Naive thymus-derived CD4-positive, alpha-beta T cell (primary cell): ENCODE measurements around the gene NID1. TPM values are rescaled to one million over a fixed set of nuclear protein-coding genes. Genes with fewer than 3 reads are reported as not detected.

Source experiments
- ATAC-seq: fragments of 150-1000 bp; cut with Tn5 transposase; 2 replicates; pipeline ENCODE4 v1.10.0; 2021; ENCODE audit warnings: mild to moderate bottlenecking, moderate library complexity
- CTCF ChIA-PET: fragments of 350-600 bp; sonication (Branson Sonifier 250); formaldehyde crosslinking; loops from one replicate; lab custom pipeline; 2021; ENCODE audit warnings: antibody characterized with exemption; lab: Charles Lee
- POLR2A ChIA-PET: fragments of 350-600 bp; sonication (Branson Sonifier 250); formaldehyde crosslinking; loops from one replicate; lab custom pipeline; 2021; ENCODE audit warnings: antibody characterized with exemption, inconsistent platforms; lab: Charles Lee
- DNase-seq, 9 donors: peaks; one replicate each; pipeline versions ENCODE4 v3.0.0 to v3.0.0-alpha.2; 2020 to 2022; ENCODE audit warnings: mixed read lengths in 1 of 9
- H3K27ac ChIP-seq: one replicate; pipeline ENCODE4 v1.7.0; 2013; ENCODE audit warnings: mild to moderate bottlenecking, low read depth, low read length, moderate library complexity
- H3K27me3 ChIP-seq, 2 donors: one replicate each; pipeline ENCODE4 v1.7.0; 2013; ENCODE audit warnings: low read length in 2 of 2, mild to moderate bottlenecking in 2 of 2, moderate library complexity in 2 of 2; ENCODE audit not compliant: control insufficient read depth in 2 of 2, insufficient read depth in 2 of 2
- H3K36me3 ChIP-seq, 3 experiments: 1 replicate in 2 of 3; 2 replicates in 1 of 3; pipeline ENCODE4 v1.7.0; 2013; ENCODE audit warnings: low read length in 3 of 3, mild to moderate bottlenecking in 3 of 3, moderate library complexity in 1 of 3; ENCODE audit not compliant: insufficient read depth in 3 of 3, control insufficient read depth in 2 of 3
- H3K4me1 ChIP-seq, 2 donors: one replicate each; pipeline ENCODE4 v1.7.0; 2013; ENCODE audit warnings: low read length in 2 of 2, mild to moderate bottlenecking in 2 of 2, moderate library complexity in 1 of 2; ENCODE audit not compliant: control insufficient read depth in 2 of 2, insufficient read depth in 2 of 2
- H3K4me3 ChIP-seq: 2 replicates; pipeline ENCODE4 v1.7.0; 2013; ENCODE audit warnings: mild to moderate bottlenecking, low read length
- H3K9me3 ChIP-seq, 3 experiments: 1 replicate in 2 of 3; 2 replicates in 1 of 3; pipeline ENCODE4 v1.7.0; 2013; ENCODE audit warnings: low read length in 3 of 3; ENCODE audit not compliant: control insufficient read depth in 2 of 3
- H3K27ac Mint-ChIP-seq, 9 donors: one replicate each; pipeline ENCODE4 v1.8.0; 2020 to 2022; ENCODE audit warnings: mixed read lengths in 9 of 9, mild to moderate bottlenecking in 8 of 9, moderate library complexity in 5 of 9, inconsistent platforms in 2 of 9
- H3K27me3 Mint-ChIP-seq, 5 donors: one replicate each; pipeline ENCODE4 v1.8.0; 2021 to 2022; ENCODE audit warnings: mixed read lengths in 5 of 5, mild to moderate bottlenecking in 1 of 5
- H3K36me3 Mint-ChIP-seq, 5 donors: one replicate each; pipeline ENCODE4 v1.8.0; 2020 to 2022; ENCODE audit warnings: mixed read lengths in 5 of 5, mild to moderate bottlenecking in 3 of 5, inconsistent platforms in 1 of 5
- H3K4me1 Mint-ChIP-seq, 7 donors: one replicate each; pipeline ENCODE4 v1.8.0; 2020 to 2022; ENCODE audit warnings: mixed read lengths in 7 of 7, mild to moderate bottlenecking in 3 of 7, inconsistent platforms in 1 of 7
- H3K4me3 Mint-ChIP-seq, 10 donors: one replicate each; pipeline ENCODE4 v1.8.0; 2020 to 2022; ENCODE audit warnings: mild to moderate bottlenecking in 10 of 10, mixed read lengths in 10 of 10, moderate library complexity in 6 of 10, inconsistent platforms in 2 of 10
- H3K9me3 Mint-ChIP-seq, 11 donors: one replicate each; pipeline ENCODE4 v1.8.0; 2020 to 2022; ENCODE audit warnings: mixed read lengths in 11 of 11, mild to moderate bottlenecking in 4 of 11, inconsistent platforms in 1 of 11, moderate library complexity in 1 of 11
- intact Hi-C, 2 donors: fragments of 100-400 bp; cut with micrococcal nuclease; formaldehyde crosslinking; loops; one replicate each; pipeline ENCODE4 v1.15.1; 2023
- polyA plus RNA-seq, 2 donors: library from polyadenylated mRNA; unstranded; fragments of 300-500 nt; fragmentation: Illumina TruSeq; gene quantifications; one replicate each; pipeline ENCODE4 v1.2.3, GENCODE V29; 2021
- total RNA-seq, 6 experiments: library from RNA in 5 of 6; stranded (reverse) in 5 of 6; gene quantifications; 1 replicate in 5 of 6; 2 replicates in 1 of 6; pipeline ENCODE4 v1.2.3 and lab custom pipeline; 2021 to 2026

NID1 gene
- total and polyA plus RNA-seq, 7 experiments from 2014 or later, result 0.11 to 6.2 (median 0.22) TPM; not detected in 2

DNA sequence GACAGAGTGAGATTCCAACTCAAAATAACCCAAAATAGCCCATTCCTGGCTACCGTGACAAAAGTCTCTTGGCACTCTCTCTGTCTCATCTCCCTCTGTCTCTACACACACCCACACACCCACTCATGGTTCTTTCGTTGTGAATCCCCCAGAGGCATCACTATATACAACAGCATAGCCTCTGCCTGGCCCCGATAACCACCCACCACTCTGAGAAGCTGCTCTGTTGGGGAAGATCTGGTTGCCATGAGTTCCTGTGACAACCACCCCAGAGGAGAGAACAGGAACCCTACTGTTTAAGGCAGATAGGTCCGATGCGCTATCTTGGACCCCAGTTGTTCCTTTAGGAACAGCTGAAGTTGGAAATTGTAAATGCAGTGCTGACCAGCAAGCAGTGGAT is 127.8 kb downstream of the NID1 start:
- Histone ChIP-seq H3K9me3 (no peaks in the 10 kb centered on the region), H3K27ac (no peak overlapping the region), H3K27me3 (no peaks in the 10 kb centered on the region), H3K36me3 (no peaks in the 10 kb centered on the region), H3K4me3 (no peak overlapping the region), H3K4me1 (peaks cover 0 to 13% of the 10 kb centered on the region in 2 donors)
- POLR2A ChIA-PET, result no interaction called here
- intact Hi-C loops, result no loop called here
- CTCF ChIA-PET, result no interaction called here
- Mint-ChIP-seq H3K27ac (no peak overlapping the region), H3K9me3 (no peaks in the 10 kb centered on the region), H3K4me1 (peaks cover 16 to 43% (median 32%) of the 10 kb centered on the region in 7 donors), H3K4me3 (no peak overlapping the region), H3K36me3 (peaks cover 0 to 9% (median 0%) of the 10 kb centered on the region in 5 donors), H3K27me3 (peaks cover 0 to 10% (median 0%) of the 10 kb centered on the region in 5 donors)
- DNase-seq (no peak), ATAC-seq (no peak)

DNA sequence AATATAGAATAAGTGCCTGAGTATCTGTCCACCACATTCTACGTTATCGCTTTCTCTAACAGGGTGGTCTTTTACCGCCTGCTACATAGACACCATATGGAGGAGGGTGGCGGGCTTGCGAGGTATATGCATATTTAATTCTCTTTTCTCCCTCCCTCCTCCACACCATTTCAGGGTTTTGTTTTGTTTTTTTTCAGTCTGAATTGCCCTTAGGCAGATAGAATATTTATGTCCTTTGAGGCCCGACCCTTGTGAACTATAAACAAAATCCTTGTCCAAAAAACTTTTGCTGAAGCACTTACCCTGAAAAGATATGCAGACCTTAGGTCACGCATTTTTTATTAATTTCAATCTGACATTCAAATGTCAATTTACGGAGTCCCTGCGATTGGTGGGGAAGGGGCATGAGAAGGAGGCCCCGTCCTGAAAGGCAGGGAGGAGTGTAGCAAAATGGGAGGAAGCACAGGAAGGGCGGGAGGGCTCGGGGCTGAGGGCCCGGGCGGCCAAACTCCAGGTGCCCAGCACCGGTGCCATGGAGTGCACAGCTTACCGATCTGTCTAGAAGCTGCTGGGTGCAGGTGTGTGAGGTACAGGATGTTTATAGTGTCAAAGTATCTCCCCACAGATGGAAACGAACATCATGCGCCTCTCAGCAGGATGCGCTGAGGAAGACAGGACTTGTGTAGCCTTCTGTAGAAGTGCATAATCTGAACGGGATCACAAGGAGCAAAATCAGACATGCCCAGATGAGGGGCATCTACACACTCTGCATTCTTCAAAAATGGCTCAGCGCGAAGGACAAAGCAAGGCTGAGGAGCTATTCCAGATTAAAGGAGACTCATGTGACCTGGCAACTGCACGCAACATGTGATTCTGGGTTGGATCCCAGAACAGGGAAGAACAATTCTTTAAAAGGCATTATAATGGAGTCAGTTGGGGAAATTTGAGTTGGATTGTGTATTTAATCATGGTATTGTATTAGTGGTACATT is 129.4 kb downstream of the NID1 start:
- POLR2A ChIA-PET, result no interaction called here
- peak overlapping the region in 1 of 10 donors; percentile 19 for H3K4me3 Mint-ChIP-seq
- no peak for ATAC-seq

DNA sequence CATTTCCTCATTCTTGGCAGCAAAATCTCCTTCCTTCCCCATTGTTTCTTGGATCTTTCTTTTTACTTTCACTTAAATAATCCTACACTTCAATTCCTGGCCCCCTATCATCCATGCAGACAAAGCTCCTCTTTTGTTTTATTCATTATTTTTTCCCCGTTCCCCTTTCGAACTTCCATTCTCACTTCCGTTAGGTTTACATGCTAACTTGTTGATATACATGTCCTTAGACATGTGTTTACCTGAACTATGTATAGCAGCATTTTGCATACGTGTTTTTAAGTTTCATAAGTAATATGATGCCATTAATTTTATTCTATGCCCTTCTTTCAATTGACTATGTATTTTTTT is 131.1 kb downstream of the NID1 start:
- intact Hi-C loops, result no loop called here
- peaks cover 17 to 34% (median 29%) of the 10 kb centered on the region in 7 donors for H3K4me1 Mint-ChIP-seq
- H3K27me3 ChIP-seq, result no peaks in the 10 kb centered on the region
- DNase-seq, result no peak
- H3K4me1 ChIP-seq, result peaks cover 0 to 3% of the 10 kb centered on the region in 2 donors
- ChIA-PET CTCF (interaction anchor here (0.6 kb wide), 1 partner anchor 15 kb away, joined by 4 read pairs; no protein-coding TSS in a partner anchor), POLR2A (no interaction called here)
- H3K4me3 Mint-ChIP-seq, result no peak overlapping the region
- no peaks in the 10 kb centered on the region for H3K9me3 ChIP-seq
- H3K36me3 ChIP-seq, result no peaks in the 10 kb centered on the region
- no peak overlapping the region for H3K4me3 ChIP-seq
- no peak overlapping the region for H3K27ac Mint-ChIP-seq
- ATAC-seq, result no peak
- no peaks in the 10 kb centered on the region for H3K9me3 Mint-ChIP-seq
- H3K27me3 Mint-ChIP-seq, result peaks cover 0 to 2% (median 0%) of the 10 kb centered on the region in 5 donors
- peaks cover 0 to 4% (median 0%) of the 10 kb centered on the region in 5 donors for H3K36me3 Mint-ChIP-seq
- no peak overlapping the region for H3K27ac ChIP-seq

More for the DNA sequence above, 129.4 kb downstream of the NID1 start:
- H3K27me3 ChIP-seq, result no peaks in the 10 kb centered on the region
- peaks cover 0 to 13% of the 10 kb centered on the region in 2 donors for H3K4me1 ChIP-seq
- no peaks in the 10 kb centered on the region for H3K9me3 Mint-ChIP-seq
- CTCF ChIA-PET, result no interaction called here
- H3K27ac ChIP-seq, result no peak overlapping the region
- H3K36me3 Mint-ChIP-seq, result peaks cover 0 to 9% (median 0%) of the 10 kb centered on the region in 5 donors
- peak overlapping the region in 4 of 9 donors; percentile 5 to 35 (median 13) for H3K27ac Mint-ChIP-seq
- DNase-seq, result peak in 1 of 9 donors; percentile 4
- no peak overlapping the region for H3K4me3 ChIP-seq
- peaks cover 0 to 6% (median 0%) of the 10 kb centered on the region in 5 donors for H3K27me3 Mint-ChIP-seq
- intact Hi-C loops, result no loop called here
- peaks cover 22 to 45% (median 38%) of the 10 kb centered on the region in 7 donors for H3K4me1 Mint-ChIP-seq
- H3K9me3 ChIP-seq, result no peaks in the 10 kb centered on the region
- H3K36me3 ChIP-seq, result no peaks in the 10 kb centered on the region

DNA sequence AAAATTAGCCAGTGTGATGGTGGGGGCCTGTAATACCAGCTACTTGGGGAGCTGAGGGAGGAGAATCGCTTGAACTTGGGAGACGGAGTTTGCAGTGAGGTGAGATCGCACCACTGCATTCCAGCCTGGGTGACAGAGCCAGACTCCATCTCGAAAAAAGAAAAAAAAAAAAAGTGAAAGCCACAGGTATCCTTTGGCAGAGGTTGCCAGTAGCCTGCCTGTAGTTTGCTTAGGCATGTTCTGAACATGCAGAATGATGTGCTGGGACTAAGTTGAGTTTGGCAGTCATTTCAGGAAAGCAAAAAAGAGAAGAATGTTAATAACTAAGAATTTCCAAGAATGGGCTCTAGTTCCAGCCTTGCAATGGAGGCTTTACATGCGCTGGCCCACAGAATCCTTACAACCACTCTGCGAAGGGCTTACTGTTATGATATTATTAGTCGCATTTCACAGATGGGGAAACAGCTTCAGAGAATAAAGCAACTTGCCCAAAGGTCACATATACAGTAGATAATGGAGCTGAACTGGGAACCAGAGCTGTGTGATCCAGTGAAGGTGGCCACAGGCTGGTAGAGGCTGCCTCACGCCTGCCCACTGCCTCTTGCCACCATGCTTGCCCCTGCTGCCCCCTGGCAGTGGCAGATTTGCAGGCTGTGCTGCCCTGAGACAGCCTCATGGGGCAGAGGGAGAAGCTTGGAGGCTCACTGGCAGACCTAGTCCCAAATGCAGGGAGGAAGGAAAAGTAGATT is 131.7 kb downstream of the NID1 start:
- Mint-ChIP-seq H3K9me3 (no peaks in the 10 kb centered on the region), H3K27me3 (peaks cover 0 to 6% (median 0%) of the 10 kb centered on the region in 5 donors), H3K4me3 (no peak overlapping the region), H3K36me3 (peaks cover 0 to 5% (median 0%) of the 10 kb centered on the region in 5 donors), H3K27ac (no peak overlapping the region), H3K4me1 (peaks cover 14 to 29% (median 25%) of the 10 kb centered on the region in 7 donors)
- CTCF ChIA-PET, result no interaction called here
- ATAC-seq (peak; percentile 58), DNase-seq (no peak)
- H3K27me3 ChIP-seq, result no peaks in the 10 kb centered on the region
- no peak overlapping the region for H3K27ac ChIP-seq
- H3K4me3 ChIP-seq, result no peak overlapping the region
- no peaks in the 10 kb centered on the region for H3K9me3 ChIP-seq
- POLR2A ChIA-PET, result interaction anchor here (0.5 kb wide), 1 partner anchor 425 kb away, joined by 3 read pairs; no protein-coding TSS in a partner anchor
- H3K4me1 ChIP-seq, result no peaks in the 10 kb centered on the region
- no peaks in the 10 kb centered on the region for H3K36me3 ChIP-seq
- intact Hi-C loops, result no loop called here

DNA sequence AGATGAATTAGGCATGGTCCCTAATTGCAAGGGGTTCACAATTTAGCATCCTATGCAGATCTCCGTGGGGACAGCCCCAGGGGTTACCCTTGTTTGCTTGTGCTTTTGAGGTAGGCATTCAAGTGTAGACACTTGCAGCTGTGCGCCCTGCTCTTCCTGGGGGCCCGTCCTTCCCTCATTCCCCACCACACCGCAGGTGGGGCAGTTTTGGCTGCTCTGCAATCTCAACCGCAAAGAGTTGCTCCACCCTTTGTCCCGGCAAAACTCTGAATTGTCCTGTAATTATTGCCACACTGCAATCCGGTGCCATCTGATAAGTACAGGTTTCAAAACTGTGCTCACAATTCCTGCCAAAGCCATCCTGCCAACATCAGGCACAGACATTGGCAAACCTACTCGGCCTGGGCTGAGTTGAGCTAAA is 132.8 kb downstream of the NID1 start:
- peak overlapping the region in 2 of 9 donors; percentile 9 to 66 for H3K27ac Mint-ChIP-seq
- no peaks in the 10 kb centered on the region for H3K9me3 ChIP-seq
- no peak overlapping the region for H3K4me3 ChIP-seq
- no peaks in the 10 kb centered on the region for H3K27me3 ChIP-seq
- H3K27me3 Mint-ChIP-seq, result peaks cover 0 to 12% (median 0%) of the 10 kb centered on the region in 5 donors
- no peak overlapping the region for H3K4me3 Mint-ChIP-seq
- H3K27ac ChIP-seq, result no peak overlapping the region
- peaks cover 14 to 26% (median 23%) of the 10 kb centered on the region in 7 donors for H3K4me1 Mint-ChIP-seq
- no peaks in the 10 kb centered on the region for H3K36me3 ChIP-seq
- intact Hi-C loops, result no loop called here
- H3K9me3 Mint-ChIP-seq, result no peaks in the 10 kb centered on the region
- no peaks in the 10 kb centered on the region for H3K4me1 ChIP-seq
- DNase-seq (no peak), ATAC-seq (no peak)
- ChIA-PET CTCF (no interaction called here), POLR2A (no interaction called here)
- peaks cover 0 to 3% (median 0%) of the 10 kb centered on the region in 5 donors for H3K36me3 Mint-ChIP-seq

DNA sequence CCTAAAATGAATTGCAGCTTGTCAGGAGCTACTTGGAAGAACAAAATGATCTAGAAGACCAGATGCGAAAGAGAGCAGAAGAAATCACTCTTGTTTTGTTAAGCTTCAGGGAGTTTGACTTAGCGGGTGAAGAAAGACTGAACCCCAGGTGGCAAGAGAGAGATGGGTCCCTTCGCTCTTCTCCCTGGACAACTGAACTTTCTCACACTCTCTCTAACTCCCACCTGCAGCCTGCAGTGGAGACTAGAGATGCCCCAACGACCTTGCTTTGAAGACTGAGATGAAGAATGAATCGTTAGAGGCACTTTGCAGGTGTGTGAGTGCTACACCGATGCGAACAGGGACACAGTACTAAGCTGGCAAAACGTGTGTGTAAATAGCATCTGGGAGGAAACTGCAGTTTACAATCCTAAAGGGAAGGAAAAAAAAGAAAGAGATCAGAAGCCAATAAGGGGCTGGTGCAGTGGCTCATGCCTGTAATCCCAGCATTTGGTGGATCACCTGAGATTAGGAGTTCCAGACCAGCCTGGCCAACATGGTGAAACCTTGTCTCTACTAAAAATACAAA is 133.6 kb downstream of the NID1 start:
- ATAC-seq (no peak), DNase-seq (no peak)
- Mint-ChIP-seq H3K27ac (peak overlapping the region in 1 of 9 donors; percentile 17), H3K27me3 (peaks cover 0 to 15% (median 0%) of the 10 kb centered on the region in 5 donors), H3K4me3 (no peak overlapping the region), H3K4me1 (peaks cover 11 to 24% (median 22%) of the 10 kb centered on the region in 7 donors), H3K36me3 (peaks cover 0 to 3% (median 0%) of the 10 kb centered on the region in 5 donors), H3K9me3 (no peaks in the 10 kb centered on the region)
- H3K36me3 ChIP-seq, result no peaks in the 10 kb centered on the region
- ChIA-PET CTCF (no interaction called here), POLR2A (no interaction called here)
- no peaks in the 10 kb centered on the region for H3K27me3 ChIP-seq
- no peaks in the 10 kb centered on the region for H3K4me1 ChIP-seq
- intact Hi-C loops, result no loop called here
- H3K4me3 ChIP-seq, result no peak overlapping the region
- no peak overlapping the region for H3K27ac ChIP-seq
- H3K9me3 ChIP-seq, result no peaks in the 10 kb centered on the region
